Measurements from ENCODE around the gene CNTN1. TPM values are rescaled to one million over a fixed set of nuclear protein-coding genes. Genes with fewer than 3 reads are reported as not detected.

CNTN1 gene
- total and polyA plus RNA-seq, 9 of the 15 experiments (the other 6 are each of a cell fraction or from before 2014, with no cell fraction given), result 0.16 TPM; not detected in 8

DNA sequence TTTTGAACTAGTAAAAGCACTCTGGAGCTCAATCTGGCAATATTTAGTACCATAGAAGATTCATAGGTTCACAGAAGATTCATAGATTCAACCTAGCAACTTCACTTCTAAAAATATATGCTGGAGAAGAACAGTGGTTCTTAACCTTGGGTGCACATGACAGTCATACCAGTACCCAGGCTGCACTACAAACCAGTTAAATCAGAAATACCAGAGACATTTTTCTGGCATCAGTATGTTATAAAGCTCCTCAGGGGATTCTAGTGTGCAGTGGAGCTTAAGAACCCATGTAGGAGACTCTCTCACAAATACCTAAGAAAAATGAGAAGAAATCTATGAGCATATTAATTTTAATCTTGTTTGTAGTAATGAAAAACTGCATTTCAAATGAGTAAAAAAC, 46.6 kb downstream of the CNTN1 start:
- H3K79me2 ChIP-seq (ENCODE audit: control insufficient read depth, insufficient read depth, low read length), result no peaks in the 10 kb centered on the region
- intact Hi-C loops (cut with micrococcal nuclease), result no loop called here
- no peaks in the 10 kb centered on the region for H3K36me3 ChIP-seq (ENCODE audit: control insufficient read depth, insufficient read depth, low read length)
- POLR2A ChIA-PET, result no interaction called here
- DNase-seq (ENCODE audit: extremely low read depth in 1 of 4, low spot score in 3 of 4), result no peak
- H3K9ac ChIP-seq (ENCODE audit: insufficient read depth in 1 of 2, low read depth in 2 of 2, low read length in 2 of 2), result no peak overlapping the region
- no peaks in the 10 kb centered on the region for H3K9me3 ChIP-seq (replicated peaks; ENCODE audit: control insufficient read depth, insufficient read depth, low read depth, low read length)
- TF ChIP-seq, protein P1, sequence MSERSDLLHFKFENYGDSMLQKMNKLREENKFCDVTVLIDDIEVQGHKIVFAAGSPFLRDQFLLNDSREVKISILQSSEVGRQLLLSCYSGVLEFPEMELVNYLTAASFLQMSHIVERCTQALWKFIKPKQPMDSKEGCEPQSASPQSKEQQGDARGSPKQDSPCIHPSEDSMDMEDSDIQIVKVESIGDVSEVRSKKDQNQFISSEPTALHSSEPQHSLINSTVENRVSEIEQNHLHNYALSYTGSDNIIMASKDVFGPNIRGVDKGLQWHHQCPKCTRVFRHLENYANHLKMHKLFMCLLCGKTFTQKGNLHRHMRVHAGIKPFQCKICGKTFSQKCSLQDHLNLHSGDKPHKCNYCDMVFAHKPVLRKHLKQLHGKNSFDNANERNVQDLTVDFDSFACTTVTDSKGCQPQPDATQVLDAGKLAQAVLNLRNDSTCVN (CRISPR knock-in tag; IDR thresholded peaks at IDR 0.05), result no peak
- TF ChIP-seq TOE1 (IDR thresholded peaks at IDR 0.05; ENCODE audit: borderline replicate concordance) (no peak), TOE1 (CRISPR knock-in tag; IDR thresholded peaks at IDR 0.05; ENCODE audit: borderline replicate concordance, low read depth) (no peak), ZNF253 (CRISPR knock-in tag; conservative IDR thresholded peaks at IDR 0.05) (no peak), FOS (IDR thresholded peaks at IDR 0.05; ENCODE audit: extremely low read depth, insufficient read length) (no peak)
- no peak overlapping the region for H3K27ac ChIP-seq (ENCODE audit: extremely low read depth, low read depth, low read length)
- FAIRE-seq, result no peak
- no peaks in the 10 kb centered on the region for H4K20me1 ChIP-seq (replicated peaks; ENCODE audit: control insufficient read depth, insufficient read depth, low read length)
- H2AFZ ChIP-seq (ENCODE audit: low read depth, low read length), result no peak overlapping the region
- no peak for ATAC-seq
- no TSS peak for BruUV-seq (replicated peaks)
- H3K27me3 ChIP-seq (ENCODE audit: control insufficient read depth in 2 of 2, insufficient read depth in 2 of 2, low read length in 2 of 2), result no peaks in the 10 kb centered on the region
- in situ Hi-C loops (cut with MboI), result no loop called here
- no peaks in the 10 kb centered on the region for H3K4me1 ChIP-seq (replicated peaks in 1 of 2; ENCODE audit: control insufficient read depth in 2 of 2, insufficient read depth in 2 of 2, low read length in 2 of 2)
- H3K4me3 ChIP-seq, result no peak overlapping the region
- no peak overlapping the region for H3K4me2 ChIP-seq (ENCODE audit: insufficient read depth, low read length)
- H3K9me1 ChIP-seq (ENCODE audit: control insufficient read depth, insufficient read depth, low read length), result no peaks in the 10 kb centered on the region
- CTCF ChIA-PET (ENCODE audit: low intra/inter-chr PET ratio), result no interaction called here

DNA sequence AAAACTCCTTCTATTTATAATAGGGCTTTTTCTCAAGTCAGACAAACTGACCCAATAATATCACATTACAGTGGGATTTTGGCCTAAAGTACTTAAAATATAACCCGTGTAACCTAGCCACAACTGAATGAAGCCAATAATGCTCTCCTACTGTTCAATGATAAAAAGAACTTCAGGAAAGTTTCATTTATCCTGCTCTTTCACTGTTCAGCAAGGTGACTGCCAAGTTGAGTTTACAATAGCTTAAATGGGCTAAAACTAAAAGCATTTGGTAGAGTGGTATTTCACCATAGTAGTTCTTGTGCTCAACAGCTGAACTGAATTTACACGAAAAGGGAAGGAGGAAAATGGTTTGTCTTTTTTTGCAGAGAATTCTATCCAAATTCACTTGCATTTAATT, 49.8 kb downstream of the CNTN1 start:
- POLR2A ChIA-PET, result no interaction called here
- H4K20me1 ChIP-seq (replicated peaks; ENCODE audit: control insufficient read depth, insufficient read depth, low read length), result no peaks in the 10 kb centered on the region
- CTCF ChIA-PET (ENCODE audit: low intra/inter-chr PET ratio), result no interaction called here
- no peak for DNase-seq (ENCODE audit: extremely low read depth in 1 of 4, low spot score in 3 of 4)
- no peak for ATAC-seq
- 0% methylated on average over 2 of the region's 2 CpGs for WGBS (ENCODE audit: insufficient coverage, low coverage, missing lambda C conversion rate)
- no peak overlapping the region for H3K27ac ChIP-seq (ENCODE audit: extremely low read depth, low read depth, low read length)
- H3K27me3 ChIP-seq (ENCODE audit: control insufficient read depth in 2 of 2, insufficient read depth in 2 of 2, low read length in 2 of 2), result no peaks in the 10 kb centered on the region
- no peak overlapping the region for H2AFZ ChIP-seq (ENCODE audit: low read depth, low read length)
- H3K4me3 ChIP-seq, result no peak overlapping the region
- no peaks in the 10 kb centered on the region for H3K9me3 ChIP-seq (replicated peaks; ENCODE audit: control insufficient read depth, insufficient read depth, low read depth, low read length)
- H3K79me2 ChIP-seq (ENCODE audit: control insufficient read depth, insufficient read depth, low read length), result no peaks in the 10 kb centered on the region
- no peaks in the 10 kb centered on the region for H3K36me3 ChIP-seq (ENCODE audit: control insufficient read depth, insufficient read depth, low read length)
- intact Hi-C loops (cut with micrococcal nuclease), result no loop called here
- H3K9ac ChIP-seq (ENCODE audit: insufficient read depth in 1 of 2, low read depth in 2 of 2, low read length in 2 of 2), result no peak overlapping the region
- no TSS peak for BruUV-seq (replicated peaks)
- H3K4me2 ChIP-seq (ENCODE audit: insufficient read depth, low read length), result no peak overlapping the region
- in situ Hi-C loops (cut with MboI), result no loop called here
- FAIRE-seq, result no peak
- no peaks in the 10 kb centered on the region for H3K4me1 ChIP-seq (replicated peaks in 1 of 2; ENCODE audit: control insufficient read depth in 2 of 2, insufficient read depth in 2 of 2, low read length in 2 of 2)
- H3K9me1 ChIP-seq (ENCODE audit: control insufficient read depth, insufficient read depth, low read length), result no peaks in the 10 kb centered on the region
- TF ChIP-seq THRAP3 (IDR thresholded peaks at IDR 0.05; ENCODE audit: borderline replicate concordance) (no peak), GATAD2A (IDR thresholded peaks at IDR 0.05) (no peak), STAG1 (CRISPR knock-in tag; IDR thresholded peaks at IDR 0.05; ENCODE audit: borderline replicate concordance) (no peak), OTX1 (CRISPR knock-in tag; IDR thresholded peaks at IDR 0.05) (no peak), ZNF785 (CRISPR knock-in tag; IDR thresholded peaks at IDR 0.05) (no peak), ZNF57 (CRISPR knock-in tag; IDR thresholded peaks at IDR 0.05) (no peak), ZNF589 (CRISPR knock-in tag; IDR thresholded peaks at IDR 0.05; ENCODE audit: low read depth) (no peak), CBFA2T2 (conservative IDR thresholded peaks at IDR 0.05) (no peak), HMGXB4 (CRISPR knock-in tag; IDR thresholded peaks at IDR 0.05) (no peak), CHCHD3 (CRISPR knock-in tag; IDR thresholded peaks at IDR 0.05) (no peak)
